Astrocyte of the spinal cord (primary cell): ENCODE results near the gene NANOS3.
"Not testable (repeated sequence)": the region's sequence is repeated elsewhere in the genome, so short reads cannot be mapped to it uniquely, and the experiment has no call there.

Source experiments
- DNase-seq: peaks from one replicate; pipeline ENCODE4 v3.0.0; 2011; ENCODE audit warnings: low read depth, low spot score
- H3K4me3 ChIP-seq: 2 replicates; pipeline ENCODE4 v1.5.1; 2011; ENCODE audit warnings: low read depth, mild to moderate bottlenecking, low read length, moderate library complexity
- CTCF ChIP-seq: IDR thresholded peaks from 2 replicates; pipeline ENCODE4 v1.5.1; 2012; ENCODE audit warnings: low read depth, mild to moderate bottlenecking, low read length, inconsistent platforms
- in situ Hi-C: cut with HindIII; loops from 2 replicates; pipeline ENCODE4 v1.10.0; 2017; ENCODE audit warnings: low sequenced_read_pairs

Gene NANOS3

GRCh38 chr19:13848798-13849676 lies 27.9 kb upstream of the NANOS3 start:
- in situ Hi-C loops, result no loop called here
- H3K4me3 ChIP-seq, result no peak overlapping the region
- DNase-seq, result no peak
- TF ChIP-seq CTCF, result no peak

- in situ Hi-C loops, result no loop called here
These were observed 26.7 kb upstream of the NANOS3 start for GRCh38 chr19:13849991-13850909.

GRCh38 chr19:13850910-13851733 lies 25.8 kb upstream of the NANOS3 start:
- no peak overlapping the region for H3K4me3 ChIP-seq
- peak; percentile 98 for DNase-seq
- in situ Hi-C loops, result no loop called here
- TF ChIP-seq CTCF, result no peak

More at GRCh38 chr19:13849991-13850909, 26.7 kb upstream of the NANOS3 start:
- no peak for TF ChIP-seq CTCF
- DNase-seq, result peak; percentile 74
- H3K4me3 ChIP-seq, result no peak overlapping the region

GRCh38 chr19:13851734-13852114 lies 25.2 kb upstream of the NANOS3 start:
- DNase-seq, in situ Hi-C loops, H3K4me3 ChIP-seq: not testable (repeated sequence)

GRCh38 chr19:13852171-13852707 lies 24.7 kb upstream of the NANOS3 start:
- in situ Hi-C loops, H3K4me3 ChIP-seq, DNase-seq: not testable (repeated sequence)

- no peak overlapping the region for H3K4me3 ChIP-seq
- no peak for TF ChIP-seq CTCF
- DNase-seq, result no peak
- in situ Hi-C loops, result no loop called here
These were observed 20.4 kb upstream of the NANOS3 start for GRCh38 chr19:13856497-13856896.

- DNase-seq, result peak; percentile 47
- H3K4me3 ChIP-seq, result no peak overlapping the region
- in situ Hi-C loops, result no loop called here
- TF ChIP-seq CTCF, result no peak
These were observed 17.5 kb upstream of the NANOS3 start for GRCh38 chr19:13859361-13859880.
